ENCODE data around the gene MIDN. TPM values are rescaled to one million over a fixed set of nuclear protein-coding genes. Genes with fewer than 3 reads are reported as not detected.

MIDN gene
- total and polyA plus RNA-seq, 4 experiments from 2014 or later = 0.75 to 34.0 (median 18.2) TPM

DNA sequence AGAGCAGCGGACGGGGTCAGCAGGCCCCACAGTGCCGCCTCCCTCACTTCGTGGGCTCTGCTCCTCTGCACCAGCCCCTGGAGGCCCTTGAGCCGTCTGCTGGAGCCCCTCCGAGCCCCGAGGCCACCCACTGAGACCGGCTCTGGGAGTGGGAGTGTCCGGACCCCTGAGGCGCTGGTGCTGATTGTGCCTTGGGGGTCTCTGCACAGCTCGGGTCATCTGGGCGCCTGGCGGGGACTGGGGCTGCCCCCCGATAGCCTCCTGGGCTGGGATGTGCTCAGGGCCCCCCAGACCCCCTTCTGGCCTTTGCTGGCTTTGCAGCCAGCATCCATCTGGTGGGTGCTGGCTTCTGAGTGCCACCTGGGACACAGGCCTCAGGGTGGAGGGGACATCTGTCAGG lies 26.0 kb upstream of the MIDN start:
- no peaks in the 10 kb centered on the region for H3K4me1 ChIP-seq (ENCODE audit: insufficient read depth, low read length)
- no peaks in the 10 kb centered on the region for H3K9me3 Mint-ChIP-seq
- intact Hi-C loops (cut with micrococcal nuclease) = no loop called here
- no peak overlapping the region for H3K4me3 Mint-ChIP-seq
- CTCF ChIA-PET (ENCODE audit: partially characterized antibody) = no interaction called here
- no peak for DNase-seq
- POLR2A ChIA-PET (ENCODE audit: partially characterized antibody) = interaction anchor here (0.8 to 1.7 kb wide), 2 partner anchors 16 to 194 kb away, joined by 3 to 4 read pairs; no protein-coding TSS in a partner anchor
- peaks cover 15% of the 10 kb centered on the region for H3K36me3 ChIP-seq (ENCODE audit: insufficient read depth, low read length)
- H3K36me3 Mint-ChIP-seq = peaks cover 0 to 11% of the 10 kb centered on the region in 2 donors
- H3K27ac Mint-ChIP-seq = no peak overlapping the region
- H3K27me3 Mint-ChIP-seq = no peaks in the 10 kb centered on the region
- H3K9me3 ChIP-seq (ENCODE audit: control insufficient read depth in 1 of 2, low read length in 2 of 2) = no peaks in the 10 kb centered on the region
- no peak overlapping the region for H3K4me3 ChIP-seq (ENCODE audit: low read length in 2 of 2)
- no peaks in the 10 kb centered on the region for H3K27me3 ChIP-seq (ENCODE audit: insufficient read depth, low read length)
- no peaks in the 10 kb centered on the region for H3K4me1 Mint-ChIP-seq
- no peak overlapping the region for H3K27ac ChIP-seq (ENCODE audit: low read depth, low read length)

DNA sequence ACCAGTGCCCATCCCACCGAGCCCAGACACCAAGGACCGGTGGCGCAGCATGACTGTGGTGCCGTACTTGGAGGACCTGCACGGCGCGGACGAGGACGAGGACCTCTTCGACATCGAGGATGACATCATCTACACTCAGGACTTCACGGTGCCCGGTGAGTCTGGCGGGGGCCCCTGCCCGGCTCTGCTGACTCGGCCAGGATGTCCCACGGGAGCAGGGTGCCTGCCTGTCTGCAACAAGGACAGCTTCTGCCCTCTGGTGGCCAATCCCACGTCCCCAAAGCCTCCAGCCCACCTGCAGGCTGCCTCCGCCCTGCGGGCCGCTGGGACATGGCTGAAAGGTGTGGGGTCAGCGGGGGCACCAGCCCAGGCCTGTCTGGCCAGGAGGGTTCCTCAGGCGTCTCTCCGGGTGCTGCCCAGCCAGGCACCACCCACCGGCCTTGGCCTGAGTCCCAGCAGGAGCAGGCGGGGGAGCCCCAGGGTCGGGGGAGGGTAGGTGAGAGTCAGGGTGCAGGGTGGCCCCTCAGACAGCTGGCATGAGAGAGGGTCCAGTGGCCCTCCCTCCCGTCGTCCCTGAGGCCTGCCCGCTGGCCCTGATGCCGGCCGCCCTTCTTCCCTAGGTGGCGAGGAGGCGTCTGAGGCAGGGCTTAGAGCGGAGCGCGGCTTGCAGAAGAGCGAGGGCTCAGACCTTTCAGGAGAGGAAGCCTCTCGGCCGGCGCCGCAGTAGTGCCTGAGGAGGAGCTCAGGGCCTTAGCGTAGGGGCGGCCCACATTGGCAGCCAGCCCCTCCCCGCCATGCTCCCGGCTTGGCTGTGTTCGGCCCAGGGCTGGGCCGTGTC lies 25.1 kb upstream of the MIDN start:
- intact Hi-C loops (cut with micrococcal nuclease) = no loop called here
- H3K4me3 Mint-ChIP-seq = no peak overlapping the region
- no peaks in the 10 kb centered on the region for H3K4me1 Mint-ChIP-seq
- no peaks in the 10 kb centered on the region for H3K9me3 Mint-ChIP-seq
- Histone ChIP-seq H3K27ac (ENCODE audit: low read depth, low read length) (no peak overlapping the region), H3K4me1 (ENCODE audit: insufficient read depth, low read length) (no peaks in the 10 kb centered on the region), H3K36me3 (ENCODE audit: insufficient read depth, low read length) (peaks cover 15% of the 10 kb centered on the region), H3K9me3 (ENCODE audit: control insufficient read depth in 1 of 2, low read length in 2 of 2) (no peaks in the 10 kb centered on the region), H3K27me3 (ENCODE audit: insufficient read depth, low read length) (no peaks in the 10 kb centered on the region), H3K4me3 (ENCODE audit: low read length in 2 of 2) (no peak overlapping the region)
- peaks cover 0 to 8% of the 10 kb centered on the region in 2 donors for H3K36me3 Mint-ChIP-seq
- no peak for DNase-seq
- POLR2A ChIA-PET (ENCODE audit: partially characterized antibody) = interaction anchor here (0.8 to 1.7 kb wide), 2 partner anchors 16 to 195 kb away, joined by 3 to 4 read pairs; no protein-coding TSS in a partner anchor
- no peak overlapping the region for H3K27ac Mint-ChIP-seq
- CTCF ChIA-PET (ENCODE audit: partially characterized antibody) = no interaction called here
- no peaks in the 10 kb centered on the region for H3K27me3 Mint-ChIP-seq

DNA sequence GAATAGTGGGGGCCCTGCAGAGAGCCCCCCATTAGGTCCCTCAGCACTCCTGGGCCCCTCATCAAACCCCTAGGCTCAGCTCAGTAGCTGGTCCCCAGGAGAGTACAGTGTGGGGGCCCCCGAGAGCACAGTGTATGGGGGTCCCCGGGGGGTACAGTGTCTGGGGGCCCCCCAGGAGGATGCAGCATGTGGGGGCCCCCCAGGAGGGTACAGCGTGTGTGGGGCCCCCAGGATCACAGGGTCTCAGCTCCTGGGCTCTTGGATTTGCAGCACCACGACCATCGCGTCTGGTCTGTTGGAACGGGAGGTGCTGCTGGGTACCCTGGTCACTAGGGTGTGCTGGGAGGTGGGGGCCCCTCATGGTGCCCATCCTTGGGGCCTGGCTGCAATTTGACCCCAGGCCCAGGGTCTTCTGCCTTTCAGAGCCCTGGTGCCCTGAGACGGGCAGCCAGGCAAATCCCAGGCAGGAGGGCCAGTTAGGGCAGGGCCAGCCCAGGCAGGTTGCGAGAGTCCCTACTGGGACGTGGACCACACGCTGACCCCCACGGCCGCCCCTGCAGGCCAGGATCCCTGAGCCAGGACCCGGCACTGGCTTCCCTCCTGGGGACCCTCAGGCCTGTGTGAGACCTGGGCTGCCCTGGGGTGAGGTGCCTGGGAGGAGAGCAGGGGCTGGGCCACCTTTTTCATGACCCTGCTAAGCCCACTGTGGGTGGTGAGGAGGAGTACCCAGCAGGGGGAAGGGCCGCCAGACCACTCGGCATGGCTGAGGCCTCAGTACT lies 24.1 kb upstream of the MIDN start:
- ChIA-PET CTCF (ENCODE audit: partially characterized antibody) (no interaction called here), POLR2A (ENCODE audit: partially characterized antibody) (interaction anchor here (1.7 kb wide), 1 partner anchor 17 kb away, joined by 4 read pairs; no protein-coding TSS in a partner anchor)
- Mint-ChIP-seq H3K36me3 (peaks cover 0 to 8% of the 10 kb centered on the region in 2 donors), H3K27ac (no peak overlapping the region), H3K9me3 (no peaks in the 10 kb centered on the region), H3K4me1 (no peaks in the 10 kb centered on the region), H3K27me3 (no peaks in the 10 kb centered on the region), H3K4me3 (no peak overlapping the region)
- Histone ChIP-seq H3K4me3 (ENCODE audit: low read length in 2 of 2) (no peak overlapping the region), H3K9me3 (ENCODE audit: control insufficient read depth in 1 of 2, low read length in 2 of 2) (no peaks in the 10 kb centered on the region), H3K4me1 (ENCODE audit: insufficient read depth, low read length) (no peaks in the 10 kb centered on the region), H3K27me3 (ENCODE audit: insufficient read depth, low read length) (no peaks in the 10 kb centered on the region), H3K27ac (ENCODE audit: low read depth, low read length) (no peak overlapping the region), H3K36me3 (ENCODE audit: insufficient read depth, low read length) (peaks cover 15% of the 10 kb centered on the region)
- intact Hi-C loops (cut with micrococcal nuclease) = no loop called here
- DNase-seq = no peak

DNA sequence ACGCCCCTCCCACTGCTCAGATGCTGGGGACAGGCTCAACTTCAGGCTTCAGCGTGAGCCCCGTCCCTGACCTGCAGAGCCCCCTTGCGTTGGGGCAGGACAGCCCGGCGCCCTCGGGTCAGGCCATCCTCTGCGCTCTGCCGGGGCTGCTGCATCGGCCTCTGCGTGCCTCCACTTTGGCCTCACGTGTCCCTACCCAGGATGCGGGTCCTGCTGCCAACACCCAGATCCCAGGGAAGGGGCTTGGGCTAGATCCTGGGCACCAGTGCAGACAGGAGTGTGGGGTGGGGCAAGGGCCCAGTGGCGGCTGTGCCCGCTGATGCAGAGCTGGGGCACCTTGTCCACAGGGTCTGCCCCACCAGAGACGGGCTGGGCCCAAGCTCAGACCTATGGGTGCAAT lies 23.5 kb upstream of the MIDN start:
- H3K27me3 ChIP-seq (ENCODE audit: insufficient read depth, low read length) = no peaks in the 10 kb centered on the region
- no peaks in the 10 kb centered on the region for H3K4me1 ChIP-seq (ENCODE audit: insufficient read depth, low read length)
- Mint-ChIP-seq H3K4me3 (no peak overlapping the region), H3K4me1 (no peaks in the 10 kb centered on the region), H3K9me3 (no peaks in the 10 kb centered on the region), H3K27me3 (no peaks in the 10 kb centered on the region), H3K27ac (no peak overlapping the region), H3K36me3 (peaks cover 0 to 8% of the 10 kb centered on the region in 2 donors)
- CTCF ChIA-PET (ENCODE audit: partially characterized antibody) = no interaction called here
- POLR2A ChIA-PET (ENCODE audit: partially characterized antibody) = interaction anchor here (1.4 kb wide), 1 partner anchor 44 kb away, joined by 6 read pairs; the partner anchor contains the start of gene CIRBP
- no peak overlapping the region for H3K27ac ChIP-seq (ENCODE audit: low read depth, low read length)
- peaks cover 15% of the 10 kb centered on the region for H3K36me3 ChIP-seq (ENCODE audit: insufficient read depth, low read length)
- no peak overlapping the region for H3K4me3 ChIP-seq (ENCODE audit: low read length in 2 of 2)
- no peak for DNase-seq
- H3K9me3 ChIP-seq (ENCODE audit: control insufficient read depth in 1 of 2, low read length in 2 of 2) = no peaks in the 10 kb centered on the region
- intact Hi-C loops (cut with micrococcal nuclease) = no loop called here

DNA sequence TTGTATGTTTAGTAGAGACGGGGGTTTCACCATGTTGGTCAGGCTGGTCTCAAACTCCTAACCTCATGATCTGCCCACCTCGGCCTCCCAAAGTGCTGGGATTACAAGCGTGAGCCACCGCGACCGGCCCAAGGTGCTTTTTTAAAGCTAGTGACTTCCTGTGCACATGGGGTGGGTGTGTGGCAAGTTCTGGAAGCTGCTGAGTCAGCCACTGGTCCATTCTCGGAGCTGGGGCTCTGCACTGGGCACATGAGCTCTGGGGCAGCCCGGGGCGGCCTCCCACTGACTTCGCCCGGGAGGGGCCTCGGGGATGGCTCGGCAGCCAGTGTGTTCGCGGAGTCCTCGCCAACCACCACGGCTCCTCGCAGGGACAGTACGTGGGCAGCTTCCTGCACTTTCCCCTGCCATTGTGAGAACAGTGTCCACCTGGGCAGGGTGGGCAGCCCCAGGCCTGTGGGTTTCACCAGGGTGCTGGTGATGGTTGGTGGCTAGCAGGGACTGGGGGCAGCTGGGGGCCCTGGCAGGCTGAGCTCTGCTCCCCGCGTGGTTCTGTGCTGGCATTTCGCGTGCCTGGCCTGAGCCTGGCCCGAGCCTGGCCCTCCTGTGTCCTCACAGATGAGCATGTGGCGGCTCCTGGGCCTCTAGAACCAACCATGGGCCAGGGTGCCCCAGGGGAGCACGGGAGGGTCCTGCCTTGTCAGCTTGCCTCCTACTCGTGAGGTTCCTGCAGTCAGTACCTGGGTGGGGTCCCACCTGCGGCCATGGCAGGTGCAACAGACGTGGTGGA lies 22.8 kb upstream of the MIDN start:
- DNase-seq = no peak
- Histone ChIP-seq H3K27me3 (ENCODE audit: insufficient read depth, low read length) (no peaks in the 10 kb centered on the region), H3K9me3 (ENCODE audit: control insufficient read depth in 1 of 2, low read length in 2 of 2) (no peaks in the 10 kb centered on the region), H3K4me3 (ENCODE audit: low read length in 2 of 2) (no peak overlapping the region), H3K27ac (ENCODE audit: low read depth, low read length) (no peak overlapping the region), H3K36me3 (ENCODE audit: insufficient read depth, low read length) (peaks cover 13% of the 10 kb centered on the region), H3K4me1 (ENCODE audit: insufficient read depth, low read length) (no peaks in the 10 kb centered on the region)
- peaks cover 0 to 8% of the 10 kb centered on the region in 2 donors for H3K36me3 Mint-ChIP-seq
- intact Hi-C loops (cut with micrococcal nuclease) = no loop called here
- ChIA-PET POLR2A (ENCODE audit: partially characterized antibody) (interaction anchor here (1.4 kb wide), 1 partner anchor 44 kb away, joined by 6 read pairs; the partner anchor contains the start of gene CIRBP), CTCF (ENCODE audit: partially characterized antibody) (interaction anchor here (0.5 kb wide), 1 partner anchor 659 kb away, joined by 3 read pairs; no protein-coding TSS in a partner anchor)
- no peaks in the 10 kb centered on the region for H3K27me3 Mint-ChIP-seq
- H3K4me1 Mint-ChIP-seq = no peaks in the 10 kb centered on the region
- no peak overlapping the region for H3K4me3 Mint-ChIP-seq
- H3K9me3 Mint-ChIP-seq = no peaks in the 10 kb centered on the region
- H3K27ac Mint-ChIP-seq = no peak overlapping the region

DNA sequence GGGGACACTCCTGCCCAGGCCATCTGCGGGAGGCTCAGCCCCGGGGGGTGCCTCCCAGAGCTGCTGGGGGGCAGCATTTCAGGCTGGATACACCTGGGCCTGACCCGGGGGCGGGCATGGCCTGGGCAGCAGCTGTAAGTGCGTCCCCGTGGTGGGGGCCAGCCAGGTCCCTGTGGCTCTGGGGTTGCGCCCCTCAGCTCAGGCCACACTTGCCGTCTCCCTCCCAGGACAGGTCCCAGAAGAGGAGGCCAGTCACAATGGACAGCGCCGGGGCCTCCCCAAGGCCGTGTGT lies 22.2 kb upstream of the MIDN start:
- DNase-seq = no peak
- POLR2A ChIA-PET (ENCODE audit: partially characterized antibody) = interaction anchor here (1.4 kb wide), 1 partner anchor 43 kb away, joined by 6 read pairs; the partner anchor contains the start of gene CIRBP
- Mint-ChIP-seq H3K9me3 (no peaks in the 10 kb centered on the region), H3K4me1 (no peaks in the 10 kb centered on the region), H3K27me3 (no peaks in the 10 kb centered on the region), H3K27ac (no peak overlapping the region), H3K4me3 (no peak overlapping the region), H3K36me3 (peaks cover 0 to 5% of the 10 kb centered on the region in 2 donors)
- Histone ChIP-seq H3K27ac (ENCODE audit: low read depth, low read length) (no peak overlapping the region), H3K27me3 (ENCODE audit: insufficient read depth, low read length) (no peaks in the 10 kb centered on the region), H3K9me3 (ENCODE audit: control insufficient read depth in 1 of 2, low read length in 2 of 2) (no peaks in the 10 kb centered on the region), H3K4me3 (ENCODE audit: low read length in 2 of 2) (no peak overlapping the region), H3K36me3 (ENCODE audit: insufficient read depth, low read length) (peaks cover 8% of the 10 kb centered on the region), H3K4me1 (ENCODE audit: insufficient read depth, low read length) (no peaks in the 10 kb centered on the region)
- CTCF ChIA-PET (ENCODE audit: partially characterized antibody) = no interaction called here
- intact Hi-C loops (cut with micrococcal nuclease) = no loop called here
